Muscle layer of duodenum (tissue), 2 donors: ENCODE results near the gene TTYH2.

Experiments
- H3K27ac ChIP-seq: one replicate; pipeline ENCODE4 v1.7.0; 2013; ENCODE audit warnings: mild to moderate bottlenecking, low read length
- H3K27me3 ChIP-seq: one replicate; pipeline ENCODE4 v1.7.0; 2013; ENCODE audit warnings: low read depth, mild to moderate bottlenecking, control low read depth, low read length
- H3K36me3 ChIP-seq, 2 donors: one replicate each; pipeline ENCODE4 v1.7.0; 2013; ENCODE audit warnings: low read length in 2 of 2, control low read depth in 1 of 2, mild to moderate bottlenecking in 1 of 2; ENCODE audit not compliant: insufficient read depth in 2 of 2, control insufficient read depth in 1 of 2
- H3K4me1 ChIP-seq, 2 donors: one replicate each; pipeline ENCODE4 v1.7.0; 2013; ENCODE audit warnings: low read length in 2 of 2, mild to moderate bottlenecking in 2 of 2, control low read depth in 1 of 2, moderate library complexity in 1 of 2; ENCODE audit not compliant: insufficient read depth in 2 of 2, control insufficient read depth in 1 of 2
- H3K4me3 ChIP-seq, 2 donors: one replicate each; pipeline ENCODE4 v1.7.0; 2013; ENCODE audit warnings: low read length in 2 of 2, low read depth in 1 of 2, mild to moderate bottlenecking in 1 of 2
- H3K9me3 ChIP-seq, 2 donors: one replicate each; pipeline ENCODE4 v1.7.0; 2013; ENCODE audit warnings: low read length in 2 of 2, control low read depth in 1 of 2, mild to moderate bottlenecking in 1 of 2; ENCODE audit not compliant: control insufficient read depth in 1 of 2
- donor health status: healthy.

Gene TTYH2

DNA sequence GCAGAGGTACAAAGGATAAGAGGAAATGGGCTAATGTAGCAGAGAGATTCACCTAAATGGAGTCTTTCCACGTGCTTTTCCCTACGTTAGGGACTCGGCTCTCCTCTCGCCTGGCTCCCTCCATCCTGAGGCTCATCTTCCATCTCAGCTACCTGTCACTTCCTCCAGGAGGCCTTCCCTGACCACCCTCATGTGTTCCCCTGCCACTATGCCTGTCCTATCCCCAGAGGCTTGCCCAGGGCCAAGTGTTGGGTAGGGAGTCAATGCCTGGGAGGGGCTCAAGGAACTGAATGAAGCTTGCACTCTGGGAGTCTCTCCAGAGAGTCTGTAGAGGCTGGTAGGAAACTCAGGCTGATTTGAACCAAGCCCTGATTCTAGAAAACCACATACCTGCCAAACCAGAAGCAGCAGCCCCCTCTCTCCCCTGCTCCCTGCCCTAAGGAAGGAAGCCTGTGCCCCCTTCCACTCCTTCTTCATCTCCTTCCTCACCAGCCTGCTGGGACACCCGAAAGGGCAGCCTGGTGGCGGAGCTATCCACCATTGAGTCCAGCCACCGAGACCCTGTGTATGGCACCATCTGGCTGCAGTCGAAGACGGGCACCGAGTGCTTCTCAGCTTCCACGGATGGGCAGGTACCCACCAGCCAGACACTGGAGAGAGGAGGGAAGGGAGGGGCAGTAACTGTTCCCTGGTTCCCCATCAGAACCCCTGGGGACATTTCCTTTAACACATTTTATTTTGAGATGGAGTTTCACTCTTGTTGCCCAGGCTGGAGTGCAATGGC is 86.0 kb downstream of the TTYH2 start:
- peaks cover 0 to 3% of the 10 kb centered on the region in 2 donors for H3K9me3 ChIP-seq
- H3K27me3 ChIP-seq: no peaks in the 10 kb centered on the region
- H3K4me3 ChIP-seq: no peak overlapping the region
- H3K27ac ChIP-seq: no peak overlapping the region
- H3K4me1 ChIP-seq: peaks cover 0 to 3% of the 10 kb centered on the region in 2 donors
- no peaks in the 10 kb centered on the region for H3K36me3 ChIP-seq

GRCh38 chr17:74303305-74303704 is 89.9 kb downstream of the TTYH2 start:
- H3K27me3 ChIP-seq: no peaks in the 10 kb centered on the region
- H3K4me3 ChIP-seq: no peak overlapping the region
- H3K36me3 ChIP-seq: no peaks in the 10 kb centered on the region
- H3K27ac ChIP-seq: no peak overlapping the region
- peaks cover 0 to 14% of the 10 kb centered on the region in 2 donors for H3K9me3 ChIP-seq
- H3K4me1 ChIP-seq: no peaks in the 10 kb centered on the region

DNA sequence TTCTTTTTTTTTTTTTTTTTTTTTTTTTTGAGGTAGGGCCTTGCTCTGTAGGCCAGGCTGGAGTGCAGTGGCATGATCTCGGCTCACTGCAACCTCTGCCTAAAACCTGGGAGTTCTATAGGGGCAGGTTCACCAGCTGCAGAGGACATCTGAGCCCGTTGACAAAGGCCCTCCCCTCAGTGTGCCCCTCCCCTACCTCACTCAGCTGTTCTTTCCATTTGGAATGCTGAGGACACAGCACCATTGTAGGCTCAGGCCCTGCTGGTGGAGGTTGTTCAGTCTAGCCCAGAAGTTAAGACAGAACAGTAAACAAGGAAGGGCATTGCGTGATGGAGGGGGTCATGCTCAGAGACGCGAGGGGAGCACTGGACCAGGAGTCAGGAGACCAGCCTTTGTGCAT is 90.8 kb downstream of the TTYH2 start:
- Histone ChIP-seq H3K36me3 (no peaks in the 10 kb centered on the region), H3K27me3 (no peaks in the 10 kb centered on the region), H3K4me3 (no peak overlapping the region), H3K27ac (no peak overlapping the region), H3K9me3 (peaks cover 0 to 14% of the 10 kb centered on the region in 2 donors), H3K4me1 (no peaks in the 10 kb centered on the region)

- no peak overlapping the region for H3K27ac ChIP-seq
- peaks cover 0 to 14% of the 10 kb centered on the region in 2 donors for H3K9me3 ChIP-seq
- H3K36me3 ChIP-seq: no peaks in the 10 kb centered on the region
- no peaks in the 10 kb centered on the region for H3K27me3 ChIP-seq
- no peak overlapping the region for H3K4me3 ChIP-seq
- no peaks in the 10 kb centered on the region for H3K4me1 ChIP-seq
Observed at GRCh38 chr17:74305865-74306654, 92.7 kb downstream of the TTYH2 start.

DNA sequence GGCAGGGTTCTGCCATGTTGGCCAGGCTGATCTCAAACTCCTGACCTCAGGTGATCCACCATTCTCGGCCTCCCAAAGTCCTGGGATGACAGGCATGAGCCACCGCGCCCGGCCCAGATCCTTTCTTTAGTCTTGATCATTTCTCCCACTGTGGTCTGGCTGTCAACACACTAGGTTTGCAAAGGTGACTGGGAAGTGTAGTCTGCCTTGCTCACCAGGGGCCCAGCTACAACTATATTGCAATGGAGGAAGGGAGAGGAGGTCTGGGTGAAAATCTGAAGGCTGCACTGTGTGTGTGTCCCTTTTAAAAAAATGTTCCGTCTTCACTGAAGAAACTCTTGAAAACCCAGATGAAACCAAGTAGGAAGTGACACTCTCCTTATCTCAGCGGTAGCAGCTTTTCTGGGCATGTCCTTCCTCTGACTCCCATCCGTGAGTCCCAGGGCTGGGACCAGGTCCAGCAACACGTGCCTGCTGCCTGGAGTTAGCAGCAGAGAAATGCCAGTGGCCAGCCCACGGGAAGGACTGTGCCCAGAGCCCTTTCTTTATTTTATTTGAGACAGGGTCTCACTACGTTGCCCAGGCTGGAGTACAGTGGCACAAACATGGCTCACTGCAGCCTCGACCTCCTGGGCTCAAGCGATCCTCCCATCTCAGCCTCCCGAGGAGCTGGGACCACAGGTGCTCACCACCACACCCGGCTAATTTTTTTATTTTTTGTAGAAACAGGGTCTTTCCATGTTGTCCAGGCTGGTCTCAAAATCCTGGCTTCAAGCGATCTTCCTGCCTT is 94.8 kb downstream of the TTYH2 start:
- H3K9me3 ChIP-seq: peaks cover 0 to 18% of the 10 kb centered on the region in 2 donors
- H3K36me3 ChIP-seq: no peaks in the 10 kb centered on the region
- no peak overlapping the region for H3K27ac ChIP-seq
- no peak overlapping the region for H3K4me3 ChIP-seq
- H3K4me1 ChIP-seq: no peaks in the 10 kb centered on the region
- H3K27me3 ChIP-seq: no peaks in the 10 kb centered on the region

DNA sequence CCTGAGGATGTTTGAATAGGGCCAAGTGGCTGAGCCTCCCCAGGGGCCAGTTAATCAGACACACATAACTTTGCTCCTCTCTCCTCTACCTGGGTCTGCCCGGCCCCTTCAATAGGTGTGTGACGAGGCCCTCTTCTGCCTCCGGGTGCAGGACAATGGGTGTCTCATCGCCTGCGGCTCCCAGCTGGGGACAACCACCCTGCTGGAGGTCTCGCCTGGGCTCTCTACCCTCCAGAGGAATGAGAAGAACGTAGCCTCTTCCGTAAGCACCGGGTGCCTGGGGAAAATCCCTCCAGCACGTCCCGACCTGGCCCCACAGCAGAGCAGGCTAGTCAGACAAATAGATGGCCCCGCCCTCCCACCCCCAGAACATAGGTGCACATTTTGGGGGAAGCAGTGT is 96.5 kb downstream of the TTYH2 start:
- no peaks in the 10 kb centered on the region for H3K36me3 ChIP-seq
- no peak overlapping the region for H3K27ac ChIP-seq
- H3K4me3 ChIP-seq: no peak overlapping the region
- no peaks in the 10 kb centered on the region for H3K27me3 ChIP-seq
- no peaks in the 10 kb centered on the region for H3K4me1 ChIP-seq
- H3K9me3 ChIP-seq: peaks cover 0 to 10% of the 10 kb centered on the region in 2 donors
